Fibroblast of peridontal ligament (primary cell): ENCODE results near the gene CCDC33.
"Not testable (repeated sequence)": the region's sequence is repeated elsewhere in the genome, so short reads cannot be mapped to it uniquely, and the experiment has no call there.

Experiments used
- DNase-seq: peaks from one replicate; pipeline ENCODE4 v3.0.0-alpha.2; 2010; ENCODE audit errors: extremely low read depth

Gene CCDC33

DNA sequence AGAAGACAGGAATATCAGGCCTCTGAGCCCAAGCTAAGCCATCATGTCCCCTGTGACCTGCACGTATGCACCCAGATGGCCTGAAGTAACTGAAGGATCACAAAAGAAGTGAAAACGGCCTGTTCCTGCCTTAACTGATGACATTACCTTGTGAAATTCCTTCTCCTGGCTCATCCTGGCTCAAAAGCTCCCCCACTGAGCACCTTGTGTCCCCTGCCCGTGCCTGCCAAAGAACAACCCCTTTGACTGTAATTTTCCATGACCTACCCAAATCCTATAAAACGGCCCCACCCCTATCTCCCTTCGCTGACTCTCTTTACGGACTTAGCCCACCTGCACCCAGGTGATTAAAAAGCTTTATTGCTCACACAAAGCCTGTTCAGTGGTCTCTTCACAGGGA, 123.2 kb downstream of the CCDC33 start:
- not testable (repeated sequence) for DNase-seq

DNA sequence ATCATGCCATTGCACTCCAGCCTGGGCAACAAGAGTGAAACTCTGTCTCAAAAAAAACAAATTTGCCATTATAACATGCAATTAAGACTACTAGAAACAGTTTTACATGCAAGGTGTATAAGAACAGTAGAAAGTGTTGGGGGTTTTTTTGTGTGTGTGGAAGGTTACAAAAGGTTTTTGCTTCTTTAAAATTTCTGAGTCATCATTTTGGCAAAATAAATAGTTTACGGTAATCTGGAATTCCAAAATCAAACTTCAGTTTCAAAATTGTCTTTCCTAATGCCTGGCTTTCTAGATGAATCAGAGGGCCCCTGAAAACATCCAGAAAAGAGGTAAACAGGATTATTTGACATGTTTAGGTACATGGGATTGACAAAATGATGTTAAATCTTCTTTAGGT, 124.7 kb downstream of the CCDC33 start:
- DNase-seq = not testable (repeated sequence)

DNA sequence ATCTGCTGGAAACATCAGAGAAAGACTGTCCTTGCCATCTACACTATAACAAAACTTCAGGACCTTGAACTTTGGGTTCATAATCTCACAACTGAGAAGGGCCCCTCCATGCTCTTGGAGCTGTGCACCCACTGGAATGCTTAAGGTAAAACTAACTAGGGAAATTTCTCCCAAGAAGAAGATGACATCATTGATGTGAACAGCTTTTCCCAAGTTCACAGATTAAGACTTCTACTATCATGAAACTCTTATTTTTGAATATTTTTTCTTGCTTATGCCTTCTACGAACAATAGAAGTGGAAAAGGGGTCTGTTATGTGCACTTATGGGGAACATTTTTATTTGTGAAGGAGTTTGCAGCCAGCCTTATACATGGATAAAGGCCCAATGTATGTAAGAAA, 126.4 kb downstream of the CCDC33 start:
- no peak for DNase-seq

DNA sequence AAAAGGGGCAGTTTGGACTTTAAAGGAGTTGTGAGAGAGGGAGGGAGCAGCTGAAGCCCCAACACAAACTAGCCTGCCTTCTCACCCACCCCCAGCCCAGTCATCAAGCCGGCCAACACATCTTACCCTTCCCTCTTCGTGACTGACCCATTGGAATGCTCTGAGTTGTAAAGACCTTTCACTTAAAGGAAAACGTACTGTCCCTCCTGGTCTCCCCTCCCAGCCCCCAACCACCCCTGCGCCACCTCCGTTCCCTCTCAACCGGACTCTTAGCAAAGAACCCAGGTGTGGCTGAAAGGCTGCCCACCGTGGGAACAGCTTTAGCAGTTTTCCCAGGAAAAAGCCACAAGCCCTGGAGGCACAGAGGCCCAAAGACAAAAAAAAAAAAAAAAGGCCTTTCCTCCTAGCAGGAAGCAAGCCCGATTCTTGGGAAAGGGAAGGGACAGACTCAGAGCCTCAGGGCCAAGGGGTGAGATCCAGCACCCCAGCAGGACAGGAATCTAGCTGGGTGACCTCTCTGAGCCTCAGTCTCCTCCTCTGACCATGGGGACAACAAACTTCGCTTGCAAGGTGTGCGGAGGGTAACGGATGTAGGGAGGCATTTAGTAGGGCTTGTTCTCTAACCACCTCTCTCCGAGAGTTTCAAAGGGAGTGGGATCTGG, 128.9 kb downstream of the CCDC33 start:
- no peak for DNase-seq

DNA sequence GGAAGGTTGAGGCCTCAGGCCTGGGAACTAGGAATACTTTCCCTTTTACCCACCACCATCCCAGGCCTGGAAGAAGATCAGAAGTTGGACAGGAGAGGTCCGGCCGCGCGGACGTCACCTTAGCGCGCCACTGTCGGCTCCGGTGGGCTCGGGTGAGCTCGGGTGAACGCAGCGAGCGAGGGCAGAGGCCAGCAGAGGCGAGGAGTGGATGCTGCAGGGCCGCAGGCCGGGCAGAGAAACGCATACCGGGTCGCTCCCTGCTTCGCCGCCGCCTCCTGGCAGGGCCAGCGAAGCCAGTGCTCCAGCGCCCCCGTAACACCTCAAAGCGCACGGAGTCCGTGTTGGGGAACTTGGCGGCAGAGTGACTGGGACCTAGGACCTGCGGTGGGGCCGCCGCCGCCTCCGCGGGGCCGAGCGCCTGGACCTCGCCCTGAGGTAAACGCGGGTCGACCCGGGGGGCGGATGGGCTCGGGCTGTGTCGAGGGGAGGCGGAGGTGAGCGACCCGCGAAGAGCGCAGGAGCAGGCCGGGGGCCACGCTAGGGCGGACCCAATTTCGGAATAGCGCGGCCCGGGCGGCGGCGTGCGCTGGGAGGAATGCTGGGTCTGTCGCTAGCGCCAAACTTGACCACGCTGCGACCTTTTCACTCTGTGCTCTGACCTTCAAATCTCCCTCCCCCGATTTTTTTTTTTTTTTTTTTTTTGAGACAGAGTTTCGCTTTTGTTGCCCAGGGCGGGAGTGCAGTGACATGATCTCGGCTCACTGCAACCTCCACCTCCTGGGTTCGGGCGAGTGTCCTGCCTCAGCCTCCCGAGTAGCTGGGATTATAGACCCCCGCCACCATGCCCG, 129.7 kb downstream of the CCDC33 start:
- DNase-seq = peak; percentile 45

- DNase-seq = no peak
These were observed 131.2 kb downstream of the CCDC33 start, which contains the start of gene CYP11A1 for GRCh38 chr15:74367296-74367854. Gene CYP11A1, minus strand, starts transcription at chr15:74367646. Its CDS starts 61 bp downstream, at chr15:74367585.

GRCh38 chr15:74368121-74368520, 132.0 kb downstream of the CCDC33 start:
- DNase-seq = no peak

DNA sequence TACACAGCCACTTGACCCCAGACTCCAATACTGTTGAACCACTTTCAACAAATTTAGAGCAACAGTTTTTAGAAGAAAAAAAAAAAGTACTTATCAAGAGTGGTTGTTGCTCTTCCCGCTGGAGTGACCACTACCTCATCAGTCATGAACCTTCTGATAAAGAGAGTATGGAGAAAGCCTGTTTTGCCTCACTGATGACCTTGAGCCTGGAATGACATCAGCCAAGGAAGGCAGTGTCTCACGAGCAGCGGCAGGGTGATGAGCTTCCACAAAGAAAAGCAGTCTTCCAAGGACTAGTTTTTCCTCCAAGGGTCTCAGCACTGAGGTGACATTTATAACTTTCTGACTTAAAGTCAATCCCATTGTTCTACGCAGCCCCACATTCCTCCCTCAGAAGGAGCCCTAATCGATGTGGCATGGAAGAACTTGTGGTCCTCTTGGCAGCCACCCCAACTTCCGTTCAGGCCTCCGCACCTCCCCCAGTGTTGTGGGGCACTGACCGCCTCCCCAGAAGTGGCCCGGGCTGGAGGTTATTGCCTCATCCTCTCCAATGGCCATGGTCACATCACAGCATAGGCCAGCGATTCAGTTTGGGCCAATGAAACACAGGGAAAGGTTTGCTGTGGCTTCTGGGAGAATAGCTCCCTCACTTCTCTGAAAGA, 133.1 kb downstream of the CCDC33 start:
- DNase-seq = no peak

GRCh38 chr15:74369756-74370155, 133.6 kb downstream of the CCDC33 start:
- no peak for DNase-seq

DNA sequence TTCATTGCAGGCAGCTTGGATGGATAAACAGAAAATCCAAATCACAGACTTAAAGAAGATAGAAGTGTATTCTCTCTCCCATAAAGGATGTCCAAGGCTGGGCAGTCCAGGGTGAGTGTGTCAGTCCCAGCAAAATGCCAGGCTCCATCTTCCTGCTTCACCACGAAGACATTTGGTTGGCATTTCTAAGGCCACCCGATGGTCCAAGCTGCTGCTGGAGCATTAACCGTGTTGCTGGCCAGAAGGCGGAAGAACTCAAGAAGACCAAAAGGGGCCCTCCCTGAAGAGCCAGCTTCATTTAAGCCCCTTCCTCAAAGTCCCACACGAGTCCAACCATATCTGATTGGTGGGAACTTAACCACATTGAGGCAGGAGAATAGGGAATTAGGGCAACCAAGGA, 134.3 kb downstream of the CCDC33 start:
- DNase-seq = no peak

DNA sequence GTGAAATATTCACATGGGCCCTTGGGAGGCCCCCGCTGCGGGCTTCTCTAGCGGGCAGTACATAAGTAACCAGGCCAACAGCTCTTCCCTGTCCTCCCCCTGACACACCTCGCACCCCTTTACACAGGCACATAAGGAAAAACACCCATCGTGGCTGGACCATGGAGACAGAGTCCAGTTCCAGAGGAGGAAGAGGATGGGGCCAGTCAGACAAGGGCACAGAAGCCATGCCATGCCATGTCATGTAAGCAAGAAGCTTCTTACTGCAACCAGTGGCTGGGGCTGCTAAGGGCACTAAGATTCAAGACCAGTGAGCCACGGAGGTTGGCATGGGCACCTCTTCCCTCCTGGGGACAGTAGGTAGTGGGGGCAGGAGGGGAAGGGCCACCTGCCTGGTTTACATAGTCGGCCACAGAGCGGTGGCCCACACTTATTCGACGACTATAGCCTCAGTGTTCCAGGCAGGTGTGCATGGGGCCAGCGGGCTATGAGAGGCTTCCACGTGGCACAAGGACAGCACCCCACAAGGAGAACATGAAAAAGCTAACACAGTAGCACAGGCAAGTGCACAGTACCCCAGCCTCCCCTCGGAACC, 137.0 kb downstream of the CCDC33 start:
- no peak for DNase-seq

DNA sequence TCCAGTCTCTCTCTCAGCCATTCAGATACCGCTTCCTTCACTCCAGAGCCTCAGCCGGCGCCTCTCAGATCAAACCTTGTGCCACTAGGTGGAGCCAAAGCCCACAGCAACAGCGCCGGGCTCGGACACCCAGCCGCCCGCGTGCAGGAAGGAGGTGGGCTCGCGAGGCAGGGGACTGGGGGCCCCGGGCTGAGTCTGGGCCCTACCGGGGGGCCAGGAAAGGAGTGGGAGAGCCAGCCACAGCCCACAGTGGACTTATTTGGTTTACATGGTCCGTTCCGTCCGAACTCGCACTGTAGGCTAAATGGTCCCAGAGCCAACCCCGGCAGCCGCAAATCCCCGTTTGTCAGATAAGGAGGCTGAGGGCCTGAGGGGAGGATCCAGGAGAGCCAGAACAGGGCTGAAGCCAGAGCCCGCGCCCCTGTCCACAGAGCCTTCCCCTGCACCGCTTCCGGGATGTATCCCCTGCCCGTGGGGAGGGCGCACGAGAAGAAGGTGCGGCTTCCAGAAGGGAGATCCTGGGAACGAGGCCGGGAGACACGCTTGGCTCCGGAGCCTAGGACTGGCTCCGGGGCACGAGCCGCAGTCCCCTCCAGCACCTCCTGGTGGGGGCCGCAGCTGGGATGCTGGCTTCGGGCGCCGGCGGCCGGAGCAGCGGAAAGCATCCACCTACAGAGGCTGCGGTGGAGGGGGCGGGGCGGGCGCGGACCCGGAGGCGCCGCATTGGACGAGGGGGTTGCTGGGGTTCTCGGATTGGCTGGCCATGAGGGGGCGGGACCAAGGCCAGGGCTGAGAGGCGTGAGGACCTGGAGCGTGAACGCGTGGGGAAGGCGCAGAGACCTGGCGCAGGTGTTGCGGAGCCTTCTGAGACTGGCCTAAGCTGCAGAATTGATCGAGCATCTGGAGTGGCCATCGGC, 137.9 kb downstream of the CCDC33 start:
- peak; percentile 72 for DNase-seq

DNA sequence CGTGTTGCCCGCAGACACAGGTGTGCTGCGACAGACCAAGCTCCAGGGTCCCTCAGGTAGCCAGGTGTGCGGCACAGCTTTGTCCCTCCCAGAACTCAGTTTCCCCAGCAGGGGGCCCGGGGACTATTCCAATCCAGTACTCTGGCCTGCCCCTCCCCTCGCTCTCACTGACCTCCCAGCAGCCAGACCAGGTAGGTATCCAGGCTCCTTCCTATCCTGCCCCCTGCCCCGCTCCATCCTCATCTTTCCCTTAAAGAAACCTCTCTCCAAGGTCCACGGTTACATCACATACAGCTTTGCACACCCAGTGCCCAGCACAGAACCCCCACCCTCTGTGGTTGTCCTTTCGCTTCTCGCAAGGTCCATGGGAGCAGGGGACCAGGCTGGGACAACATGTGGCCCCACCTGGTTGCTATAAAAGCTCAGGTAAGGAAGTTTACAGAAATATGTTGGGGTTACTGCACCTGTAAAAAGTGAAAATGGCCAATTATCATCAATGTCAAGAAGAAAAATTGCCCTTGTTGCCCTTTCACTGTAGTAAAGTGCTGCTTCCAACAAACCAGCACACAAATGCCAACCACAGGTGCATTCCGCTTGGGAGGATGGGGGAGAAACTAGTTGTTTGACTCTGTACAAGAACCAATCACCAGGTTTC, 138.6 kb downstream of the CCDC33 start:
- DNase-seq = no peak

- DNase-seq = peak; percentile 80
These were observed 139.2 kb downstream of the CCDC33 start for GRCh38 chr15:74375303-74375693.

DNA sequence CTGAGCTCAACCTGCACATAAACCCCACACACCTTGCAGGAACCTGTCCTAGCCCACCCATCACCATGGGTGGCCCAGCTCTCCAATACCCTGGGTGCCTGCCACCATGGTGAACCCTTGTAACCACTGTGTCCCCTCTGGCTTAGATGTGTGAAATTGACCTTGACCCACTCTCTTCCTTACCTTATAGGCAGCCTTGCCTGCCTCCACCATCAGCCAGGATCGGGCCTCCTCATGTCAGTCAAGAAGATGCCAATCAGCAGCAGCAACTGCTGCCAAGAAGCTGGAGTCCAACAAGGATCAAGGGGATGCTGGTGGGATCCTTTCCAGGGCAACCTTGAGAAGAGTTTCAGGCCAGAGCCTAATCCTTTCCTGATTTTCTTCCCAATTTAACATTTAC, 140.1 kb downstream of the CCDC33 start:
- no peak for DNase-seq

DNA sequence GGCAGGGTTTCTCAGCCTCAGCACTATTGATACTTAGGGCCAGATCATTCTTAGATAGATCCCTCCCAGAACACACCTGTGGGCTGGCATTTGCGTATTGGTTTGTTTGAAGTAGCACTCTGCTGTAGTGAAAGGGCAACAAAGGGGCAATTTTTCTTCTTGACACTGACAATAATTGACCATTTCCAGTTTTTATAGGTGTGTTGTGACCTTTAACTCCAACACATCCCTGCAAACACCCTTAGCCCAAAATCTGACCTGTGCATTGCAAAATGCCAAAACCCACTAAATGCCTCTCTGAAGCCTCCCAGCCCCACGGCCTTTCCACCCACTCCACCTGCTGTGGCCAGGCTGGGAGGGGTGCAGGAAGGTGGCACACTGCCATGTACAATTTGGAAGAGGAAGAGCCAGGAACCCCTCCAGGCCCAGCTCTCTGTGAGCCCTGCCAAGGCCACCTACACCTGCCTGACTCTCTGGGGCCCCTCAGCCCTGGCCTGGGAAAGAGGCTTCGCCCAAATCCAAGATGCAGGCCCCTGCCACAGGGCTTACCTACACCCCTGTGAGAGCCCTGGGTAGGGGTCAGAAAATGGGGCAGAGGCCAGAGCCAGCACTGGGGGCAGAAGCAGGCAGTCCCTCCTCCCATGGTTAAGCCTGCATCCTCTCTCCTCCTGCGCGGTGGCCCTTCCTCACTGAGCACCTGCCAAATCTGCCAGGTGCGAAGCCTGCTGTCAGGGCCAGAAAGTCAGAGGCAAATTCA, 140.9 kb downstream of the CCDC33 start:
- DNase-seq = no peak

- DNase-seq = no peak
These were observed 142.0 kb downstream of the CCDC33 start for GRCh38 chr15:74377831-74378766.

- DNase-seq = peak; percentile 53
These were observed 142.7 kb downstream of the CCDC33 start for GRCh38 chr15:74378848-74379247.
